SK-N-SH treated with all-trans-retinoic acid at 6 μM for 48 hours (cell line): Measurements from ENCODE around the gene C1D.

Experiments used
- RARB ChIP-seq: fragments of 250-450 bp; sonication (Bioruptor Pico); IDR thresholded peaks from 2 replicates; pipeline ENCODE4 v1.8.0; 2021; ENCODE audit warnings: mild to moderate bottlenecking, moderate library complexity
- TCF4 ChIP-seq: fragments of 250-450 bp; sonication (Bioruptor Pico); IDR thresholded peaks from 2 replicates; pipeline ENCODE4 v1.8.0; 2021; ENCODE audit warnings: mild to moderate bottlenecking, moderate library complexity, borderline replicate concordance
- TOX ChIP-seq: fragments of 250-450 bp; sonication (Bioruptor Pico); IDR thresholded peaks from 2 replicates; pipeline ENCODE4 v1.8.0; 2021; ENCODE audit warnings: mild to moderate bottlenecking, moderate library complexity, borderline replicate concordance
- ZFP30 ChIP-seq: fragments of 450-650 bp; formaldehyde crosslinking; IDR thresholded peaks from 2 replicates; pipeline ENCODE4 v1.5.0; 2022; ENCODE audit warnings: mild to moderate bottlenecking, moderate library complexity
- TF ChIP-seq, protein P1 (sequence below): fragments of 250-450 bp; sonication (Bioruptor Pico); IDR thresholded peaks from 2 replicates; pipeline ENCODE4 v1.8.0; 2021; ENCODE audit warnings: low read depth, mild to moderate bottlenecking, moderate library complexity, borderline replicate concordance
- TF ChIP-seq, protein P2 (sequence below): fragments of 250-450 bp; sonication (Bioruptor Pico); IDR thresholded peaks from 2 replicates; pipeline ENCODE4 v1.5.1; 2020; ENCODE audit warnings: low read depth, mild to moderate bottlenecking, moderate library complexity

DNA sequence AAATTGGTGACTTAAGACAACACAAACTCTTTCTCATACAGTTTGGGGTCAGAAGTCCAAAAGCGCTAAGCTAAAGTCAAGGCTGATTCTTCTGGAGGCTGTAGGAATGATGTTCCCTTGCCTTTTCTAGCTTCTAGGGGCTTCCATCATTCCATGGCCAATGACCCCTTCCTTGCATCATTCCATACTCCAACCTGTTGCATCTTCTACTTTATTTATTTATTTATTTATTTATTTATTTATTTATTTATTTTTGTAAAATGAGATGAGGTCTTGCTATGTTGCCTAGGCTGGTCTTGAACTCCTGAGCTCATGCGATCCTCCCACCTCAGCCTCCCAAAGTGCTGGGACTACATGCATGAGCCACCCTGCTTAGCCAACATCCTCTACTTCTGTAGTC is 44.7 kb upstream of the C1D start:
- no peak for TF ChIP-seq TOX (CRISPR knock-in tag)
- TF ChIP-seq ZFP30 (CRISPR knock-in tag) = no peak
- no peak for TF ChIP-seq RARB
- TF ChIP-seq, protein P1, sequence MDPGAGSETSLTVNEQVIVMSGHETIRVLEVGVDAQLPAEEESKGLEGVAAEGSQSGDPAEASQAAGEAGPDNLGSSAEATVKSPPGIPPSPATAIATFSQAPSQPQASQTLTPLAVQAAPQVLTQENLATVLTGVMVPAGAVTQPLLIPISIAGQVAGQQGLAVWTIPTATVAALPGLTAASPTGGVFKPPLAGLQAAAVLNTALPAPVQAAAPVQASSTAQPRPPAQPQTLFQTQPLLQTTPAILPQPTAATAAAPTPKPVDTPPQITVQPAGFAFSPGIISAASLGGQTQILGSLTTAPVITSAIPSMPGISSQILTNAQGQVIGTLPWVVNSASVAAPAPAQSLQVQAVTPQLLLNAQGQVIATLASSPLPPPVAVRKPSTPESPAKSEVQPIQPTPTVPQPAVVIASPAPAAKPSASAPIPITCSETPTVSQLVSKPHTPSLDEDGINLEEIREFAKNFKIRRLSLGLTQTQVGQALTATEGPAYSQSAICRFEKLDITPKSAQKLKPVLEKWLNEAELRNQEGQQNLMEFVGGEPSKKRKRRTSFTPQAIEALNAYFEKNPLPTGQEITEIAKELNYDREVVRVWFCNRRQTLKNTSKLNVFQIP = no peak
- TF ChIP-seq TCF4 (CRISPR knock-in tag) = no peak
- TF ChIP-seq, protein P2, sequence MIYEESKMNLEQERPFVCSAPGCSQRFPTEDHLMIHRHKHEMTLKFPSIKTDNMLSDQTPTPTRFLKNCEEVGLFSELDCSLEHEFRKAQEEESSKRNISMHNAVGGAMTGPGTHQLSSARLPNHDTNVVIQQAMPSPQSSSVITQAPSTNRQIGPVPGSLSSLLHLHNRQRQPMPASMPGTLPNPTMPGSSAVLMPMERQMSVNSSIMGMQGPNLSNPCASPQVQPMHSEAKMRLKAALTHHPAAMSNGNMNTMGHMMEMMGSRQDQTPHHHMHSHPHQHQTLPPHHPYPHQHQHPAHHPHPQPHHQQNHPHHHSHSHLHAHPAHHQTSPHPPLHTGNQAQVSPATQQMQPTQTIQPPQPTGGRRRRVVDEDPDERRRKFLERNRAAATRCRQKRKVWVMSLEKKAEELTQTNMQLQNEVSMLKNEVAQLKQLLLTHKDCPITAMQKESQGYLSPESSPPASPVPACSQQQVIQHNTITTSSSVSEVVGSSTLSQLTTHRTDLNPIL (CRISPR knock-in tag) = no peak
